OCI-LY1 (cell line): ENCODE data around the gene CASKIN2.

Source experiments
- CTCF ChIP-seq: fragments of 200-600 bp; sonication (generic), shearing (Covaris generic); IDR thresholded peaks from 2 replicates; pipeline ENCODE4 v1.5.1; 2017; ENCODE audit warnings: mild to moderate bottlenecking, antibody characterized with exemption, low read length, moderate library complexity, mixed read lengths
- EZH2 ChIP-seq: fragments of 200-600 bp; sonication (generic), shearing (Covaris generic); IDR thresholded peaks from 2 replicates; pipeline ENCODE4 v1.8.0; 2017; ENCODE audit warnings: borderline replicate concordance, mixed run types, mild to moderate bottlenecking, antibody characterized with exemption, low read length, moderate library complexity, mixed read lengths

- TF ChIP-seq CTCF = no peak
- TF ChIP-seq EZH2 = no peak
Measured at GRCh38 chr17:75563063-75563758, 47.9 kb upstream of the CASKIN2 start.
